ENCODE measurements around the gene GRM7.

Gene GRM7

DNA sequence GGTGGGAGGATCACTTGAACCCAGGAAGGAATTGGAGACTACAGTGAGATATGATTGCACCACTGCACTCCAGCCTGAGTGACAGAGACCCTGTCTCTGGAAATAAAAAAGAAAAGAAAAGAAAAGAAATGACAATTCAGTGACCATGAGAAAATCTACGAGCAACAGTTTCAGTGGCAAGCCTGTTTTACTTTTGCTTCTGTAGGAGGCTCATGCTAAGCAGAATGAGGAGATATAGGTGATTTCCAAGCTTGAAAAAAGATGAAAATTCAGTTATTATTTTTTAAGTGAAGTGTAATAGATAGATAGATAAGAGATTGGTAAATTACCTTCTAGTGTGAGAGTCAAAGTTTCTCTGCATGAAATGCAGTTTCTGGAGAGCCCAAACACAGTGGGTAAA, 651.1 kb downstream of the GRM7 start:
- no peak for DNase-seq

DNA sequence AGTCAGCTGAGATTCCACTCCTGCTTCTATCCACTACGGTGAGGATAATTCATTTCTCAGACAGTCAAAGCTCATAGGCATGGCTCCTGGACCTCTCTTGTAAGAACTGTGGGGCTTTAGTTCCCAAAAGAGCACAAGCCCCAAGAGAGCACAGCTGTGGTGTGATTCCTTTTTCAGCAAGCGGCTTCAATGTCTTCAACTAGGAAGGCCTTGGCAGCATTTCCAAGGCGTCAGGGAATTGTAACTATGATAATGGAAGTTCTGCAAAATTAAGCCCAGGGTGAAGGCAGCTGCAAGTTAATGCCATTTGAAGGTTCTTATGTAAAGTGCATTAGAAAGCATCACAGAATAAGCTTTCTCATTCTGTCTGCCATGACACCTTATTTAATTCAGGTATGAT, 657.1 kb downstream of the GRM7 start:
- no peak for DNase-seq

DNA sequence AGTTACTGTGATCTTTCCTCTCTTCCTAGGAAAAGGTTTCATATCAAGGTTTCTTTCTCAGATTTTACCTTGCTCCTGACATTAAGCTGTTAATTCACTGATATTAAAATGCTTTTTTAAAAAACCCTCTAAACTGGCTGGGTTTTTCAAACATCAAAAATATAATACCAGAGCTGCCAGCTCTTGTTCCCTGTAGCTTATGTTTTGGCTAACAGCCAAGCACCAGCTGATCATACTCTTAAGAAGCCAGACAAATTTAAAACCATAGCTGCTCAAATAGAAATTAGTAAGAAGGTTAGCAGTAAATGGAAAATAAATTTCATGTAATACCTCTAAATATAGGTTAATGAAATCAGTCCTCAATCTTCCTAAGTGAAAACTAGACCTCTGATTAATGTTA, 657.5 kb downstream of the GRM7 start:
- DNase-seq = no peak

DNA sequence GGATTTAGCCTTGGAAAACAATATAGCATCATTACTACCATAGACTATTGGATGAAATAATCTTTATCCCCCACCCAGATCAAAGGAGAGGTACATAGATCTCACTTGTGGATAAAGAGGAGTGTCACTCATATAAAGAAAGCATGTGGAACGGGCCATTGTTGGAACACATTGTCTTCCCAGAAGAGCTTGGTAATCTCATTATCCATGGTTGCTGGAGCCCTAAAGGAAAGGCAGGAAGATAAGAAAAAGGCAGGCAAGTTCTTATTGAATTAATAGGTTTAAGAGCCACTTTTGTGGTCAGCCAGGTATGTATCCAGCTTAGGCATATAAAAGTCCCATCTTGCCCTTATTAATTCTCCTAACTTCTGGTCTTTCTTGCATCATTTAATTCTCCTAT, 659.1 kb downstream of the GRM7 start:
- DNase-seq = no peak

DNA sequence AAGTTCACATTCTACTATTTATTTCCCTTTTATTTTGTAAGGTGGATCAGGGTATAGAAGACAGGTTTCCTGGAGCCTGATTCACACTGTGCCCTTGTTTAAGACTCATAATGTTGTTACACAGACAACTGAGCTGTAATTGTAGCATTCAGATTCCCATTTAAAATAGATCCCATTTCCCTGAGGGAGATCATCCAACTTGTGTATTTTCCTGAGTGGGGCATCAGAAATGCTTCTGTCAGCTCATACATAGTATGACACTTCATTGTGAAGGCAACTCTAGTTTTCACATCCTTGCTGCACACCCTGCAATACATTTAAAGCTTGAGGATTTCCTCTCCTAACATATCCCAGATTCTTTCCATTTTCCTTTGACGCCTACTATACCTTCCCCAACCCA, 659.7 kb downstream of the GRM7 start:
- no peak for DNase-seq

DNA sequence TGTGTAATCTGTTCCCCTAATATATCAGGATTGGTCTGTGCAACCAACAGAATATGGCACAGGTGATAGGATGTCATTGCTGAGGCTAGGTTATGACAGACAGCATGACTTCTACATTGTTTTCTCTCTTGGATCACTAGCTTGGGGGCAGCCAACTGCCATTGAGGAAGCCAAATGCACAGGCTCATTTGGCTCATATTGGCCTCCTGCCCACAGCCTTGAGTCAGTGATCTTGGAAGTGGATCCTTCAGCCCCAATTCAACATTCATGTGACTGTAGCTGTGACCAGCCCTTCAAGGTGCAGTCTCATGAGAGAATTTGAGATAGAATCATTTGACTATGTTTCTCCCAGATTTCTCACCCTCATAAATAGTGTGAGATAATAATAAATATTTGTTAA, 675.6 kb downstream of the GRM7 start:
- no peak for DNase-seq

DNA sequence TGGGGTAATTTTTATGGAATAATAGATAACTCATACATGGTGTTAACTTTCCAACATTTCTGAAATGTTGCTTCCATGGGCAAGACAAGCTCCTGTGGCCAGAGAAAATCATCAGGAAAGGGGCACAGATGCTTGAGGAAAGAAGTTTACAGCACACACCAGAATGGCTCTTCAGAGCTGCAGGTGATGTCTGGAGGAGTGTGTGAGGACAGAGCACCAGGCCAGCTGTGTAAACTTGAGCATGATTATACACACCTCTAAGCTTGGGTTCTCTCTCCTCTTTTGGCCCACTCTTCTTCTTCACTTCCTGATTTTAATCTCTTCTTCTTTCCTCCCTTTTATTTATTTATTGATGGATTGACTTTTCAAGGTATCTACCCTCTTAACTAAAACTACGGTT, 676.0 kb downstream of the GRM7 start:
- DNase-seq = no peak

DNA sequence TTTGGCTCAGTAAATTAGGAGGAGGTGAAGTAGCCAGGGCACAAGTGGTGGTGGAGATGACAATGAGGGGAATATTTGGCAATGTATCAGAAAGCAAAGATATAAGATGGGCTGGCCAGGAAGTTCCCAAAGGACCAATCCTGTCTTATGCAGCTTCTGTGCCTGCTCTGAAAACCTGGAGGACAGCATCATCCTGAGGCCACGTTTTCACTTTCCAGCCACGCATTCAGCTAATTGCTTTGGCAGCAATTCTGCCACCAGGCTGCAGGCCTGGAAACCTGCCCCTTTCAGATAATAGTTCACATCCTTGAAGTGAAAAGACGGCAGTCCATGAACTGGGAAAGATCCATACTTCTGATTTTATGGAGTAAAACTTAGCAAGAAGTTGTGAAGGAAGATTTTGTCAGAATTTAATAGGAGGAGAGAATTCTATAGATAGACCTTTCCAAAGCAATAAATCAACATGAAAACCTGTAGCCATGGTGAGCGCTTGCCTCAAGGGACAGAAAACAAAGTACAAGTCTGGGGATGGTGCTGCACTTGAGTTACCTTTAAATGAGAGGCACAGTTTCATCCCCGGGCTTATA, 682.5 kb downstream of the GRM7 start:
- DNase-seq = no peak

DNA sequence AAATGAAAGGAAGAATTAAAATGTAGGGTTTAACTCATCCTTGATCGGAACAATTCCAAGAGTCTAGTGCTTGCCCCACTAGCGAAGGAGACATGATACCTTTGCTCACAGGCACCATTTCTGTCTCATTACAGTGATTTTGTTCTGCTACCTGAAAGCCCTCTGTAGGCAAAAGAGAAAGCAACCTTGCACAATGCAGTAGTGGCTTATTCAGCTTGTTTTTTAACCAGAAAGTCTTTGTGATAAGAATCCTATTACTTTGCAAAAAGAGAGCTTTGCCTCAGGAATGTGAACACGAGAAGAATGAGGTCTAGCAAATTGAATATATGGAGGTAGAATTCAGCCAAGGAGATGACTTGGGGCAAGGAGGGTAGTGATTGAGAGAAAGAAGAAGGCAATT, 684.4 kb downstream of the GRM7 start:
- no peak for DNase-seq

DNA sequence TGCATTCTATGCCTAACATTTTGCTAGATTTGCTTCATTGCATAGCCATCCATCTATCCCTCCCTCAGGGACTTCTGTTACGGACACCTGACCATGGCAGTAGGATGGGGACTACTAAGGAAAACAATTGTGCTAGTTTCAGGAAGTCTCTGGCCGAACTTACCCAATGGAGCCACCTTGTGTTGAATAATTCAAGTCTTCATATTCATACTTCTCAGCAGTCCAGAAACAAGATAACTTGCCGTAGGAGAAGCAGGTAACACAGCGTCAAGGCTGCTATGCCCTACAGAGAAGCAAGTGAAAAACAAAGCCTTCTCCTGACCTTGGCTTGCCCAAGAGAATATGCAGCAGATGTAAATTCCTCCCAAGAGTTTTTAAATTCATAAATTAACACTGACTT, 685.3 kb downstream of the GRM7 start:
- no peak for DNase-seq

DNA sequence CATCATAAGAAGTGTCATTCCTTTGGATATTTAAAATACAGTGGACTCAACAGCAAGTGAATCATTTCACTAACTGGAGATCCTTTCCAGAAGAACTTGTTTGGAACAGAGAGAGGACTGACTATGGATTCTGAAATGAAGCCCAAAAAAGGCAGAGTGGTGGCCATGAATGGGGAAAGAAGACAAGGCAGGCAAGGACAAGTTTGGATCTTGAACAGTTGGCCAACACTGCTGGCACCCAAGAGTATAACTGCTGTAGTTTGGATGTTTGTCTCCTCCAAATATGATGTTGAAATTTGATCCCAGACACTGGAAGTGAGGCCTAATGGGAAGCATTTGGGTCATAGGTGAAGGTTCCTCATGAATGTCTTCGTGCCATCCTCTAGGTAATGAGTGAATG, 686.9 kb downstream of the GRM7 start:
- DNase-seq = no peak

DNA sequence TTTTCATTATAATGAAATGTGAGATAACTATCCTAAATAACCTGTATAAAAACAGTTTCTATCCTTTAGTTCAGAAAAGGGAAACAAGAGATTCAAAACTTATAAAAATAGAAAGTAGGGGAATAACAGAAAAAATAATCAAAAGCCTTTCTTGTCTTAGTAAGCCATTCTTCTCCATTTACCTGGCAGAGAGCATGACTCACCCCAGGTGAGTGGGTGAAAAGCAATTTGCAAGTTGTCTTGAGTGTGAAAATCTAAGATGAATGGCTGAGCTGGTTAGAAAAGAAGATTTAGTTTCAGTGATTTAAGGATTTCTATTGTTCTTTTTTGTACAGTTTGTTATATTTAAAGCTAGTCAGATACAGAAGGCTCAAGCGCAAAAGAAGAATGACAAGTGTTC, 702.0 kb downstream of the GRM7 start:
- no peak for DNase-seq

DNA sequence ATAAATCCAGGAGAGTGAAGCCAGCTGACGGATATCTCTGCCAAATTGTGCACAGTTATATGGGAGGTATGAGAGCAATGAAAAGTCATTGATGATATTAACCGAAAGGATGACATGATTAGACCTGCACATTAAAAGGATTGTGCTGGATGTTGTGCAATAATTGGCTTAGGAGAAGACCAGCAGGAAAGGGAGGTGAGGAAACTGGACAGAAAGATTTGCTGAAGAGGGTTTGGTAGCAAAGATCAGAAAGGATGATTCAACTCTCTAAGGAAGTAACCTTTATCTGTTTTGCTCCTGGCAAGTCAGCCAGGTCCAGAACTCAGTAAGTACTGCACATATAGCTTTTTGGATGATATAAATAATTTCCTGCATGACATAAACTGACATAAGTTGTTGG, 704.7 kb downstream of the GRM7 start:
- no peak for DNase-seq

DNA sequence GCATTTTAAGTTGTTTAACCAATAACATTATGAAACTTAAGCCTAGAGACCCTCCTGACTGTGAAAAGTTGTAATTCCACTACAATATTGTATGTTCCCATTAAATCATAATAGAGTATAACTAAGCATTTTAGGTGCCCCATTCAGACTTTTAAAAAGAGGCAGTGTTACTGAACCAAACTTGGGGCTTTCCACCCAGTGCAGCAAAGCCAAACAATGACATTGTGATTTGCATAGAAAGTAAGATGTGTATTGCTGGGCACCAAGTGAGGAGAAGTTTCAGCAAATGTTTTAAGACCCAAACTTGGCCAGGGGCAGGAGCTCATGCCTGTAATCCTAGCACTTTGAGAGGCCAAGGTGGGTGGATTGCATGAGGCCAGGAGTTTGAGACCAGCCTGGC, 706.2 kb downstream of the GRM7 start:
- DNase-seq = no peak

DNA sequence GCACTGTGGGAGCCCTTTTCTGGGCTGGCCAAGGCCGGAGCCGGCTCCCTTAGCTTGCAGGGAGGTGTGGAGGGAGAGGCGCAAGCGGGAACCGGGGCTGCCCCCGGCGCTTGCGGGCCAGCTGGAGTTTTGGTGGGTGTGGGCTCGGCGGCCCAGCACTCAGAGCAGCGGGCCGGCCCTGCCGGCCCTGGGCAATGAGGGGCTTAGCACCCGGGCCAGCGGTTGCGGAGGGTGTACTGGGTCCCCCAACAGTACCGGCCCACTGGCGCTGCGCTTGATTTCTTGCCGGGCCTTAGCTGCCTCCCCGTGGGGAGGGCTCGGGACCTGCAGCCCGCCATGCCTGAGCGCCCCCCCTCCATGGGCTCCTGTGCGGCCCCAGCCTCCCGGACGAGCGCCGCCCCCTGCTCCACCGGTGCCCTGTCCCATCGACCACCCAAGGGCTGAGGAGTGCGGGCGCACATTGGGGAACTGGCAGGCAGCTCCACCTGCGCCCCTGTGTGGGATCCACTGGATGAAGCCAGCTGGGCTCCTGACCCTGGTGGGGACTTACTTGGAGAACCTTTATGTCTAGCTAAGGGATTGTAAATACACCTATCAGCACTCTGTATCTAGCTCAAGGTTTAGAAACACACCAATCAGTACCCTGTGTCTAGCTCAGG, 707.7 kb downstream of the GRM7 start:
- no peak for DNase-seq

DNA sequence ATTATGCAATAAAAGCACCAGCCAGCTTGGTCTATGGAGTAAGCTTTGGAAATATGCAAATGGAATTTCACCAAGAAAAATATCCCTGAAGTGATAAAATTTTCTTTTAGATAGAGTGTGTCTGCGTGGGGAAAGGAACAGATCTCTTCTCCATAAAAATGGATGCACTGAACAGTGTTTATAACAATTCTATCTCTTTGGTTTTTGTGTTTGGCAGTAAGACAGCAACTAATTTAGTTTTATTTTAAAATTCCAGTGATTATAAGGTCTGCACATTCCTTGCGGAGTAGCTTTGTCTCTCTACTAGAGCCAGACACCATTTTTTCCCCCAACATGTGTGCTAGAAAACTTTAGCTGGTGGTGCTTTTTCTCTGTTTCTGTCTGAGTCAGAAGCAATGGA, 712.4 kb downstream of the GRM7 start:
- no peak for DNase-seq

DNA sequence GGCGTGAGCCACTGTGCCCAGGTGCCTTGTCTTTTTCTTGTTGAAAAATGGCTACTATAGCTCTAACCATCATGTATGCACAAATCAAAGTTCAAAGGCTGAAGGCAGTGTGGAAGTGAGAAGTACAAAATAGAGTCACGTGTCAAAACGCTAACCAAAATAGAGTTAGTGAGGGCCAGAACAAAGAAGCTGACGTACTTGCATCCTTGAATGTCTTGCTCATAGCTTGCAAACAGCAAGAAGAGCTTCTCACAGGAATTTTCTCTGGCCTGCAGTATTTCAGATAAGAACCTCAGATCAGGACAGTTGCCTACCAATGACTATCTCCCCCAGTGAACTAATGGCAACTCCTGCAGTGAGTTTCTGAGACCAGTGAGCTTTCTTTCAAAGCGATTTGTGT, 713.5 kb downstream of the GRM7 start:
- no peak for DNase-seq

DNA sequence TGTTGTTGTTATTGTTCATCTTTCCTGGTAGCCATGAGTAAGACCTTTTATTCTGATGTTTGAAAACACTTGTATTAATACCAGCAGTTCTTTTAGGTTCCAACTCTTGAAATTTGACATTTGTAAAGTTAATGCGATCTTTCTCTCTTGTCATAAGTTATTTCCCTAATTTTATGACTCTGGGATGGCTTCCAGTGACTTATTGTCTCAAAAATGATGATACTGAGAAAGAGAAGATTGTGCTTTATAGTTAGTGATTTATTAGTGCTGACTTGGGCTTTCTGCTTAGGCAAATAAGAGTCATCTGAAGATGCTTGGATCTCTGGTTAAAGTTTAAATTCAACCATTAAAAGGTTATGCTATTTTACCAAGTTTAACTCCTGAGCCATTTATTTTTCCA, 715.2 kb downstream of the GRM7 start:
- no peak for DNase-seq

DNA sequence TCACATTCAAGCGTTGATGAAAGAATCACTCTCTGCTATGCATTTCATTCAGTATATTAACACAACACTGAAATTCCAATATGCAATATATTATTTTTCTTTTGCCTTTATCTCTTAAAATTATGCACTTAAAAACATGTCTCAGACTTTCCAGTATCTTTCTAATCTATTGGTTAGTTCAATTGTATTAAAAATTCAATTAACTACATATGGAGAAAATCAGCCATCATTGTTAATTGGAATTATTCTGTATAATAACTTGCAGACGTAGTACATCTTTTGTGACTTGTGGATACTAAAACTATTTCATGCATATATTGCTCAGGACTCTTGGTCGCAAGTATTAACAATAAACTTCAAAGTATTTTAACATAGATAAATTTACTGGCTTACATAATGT, 715.6 kb downstream of the GRM7 start:
- DNase-seq = no peak

DNA sequence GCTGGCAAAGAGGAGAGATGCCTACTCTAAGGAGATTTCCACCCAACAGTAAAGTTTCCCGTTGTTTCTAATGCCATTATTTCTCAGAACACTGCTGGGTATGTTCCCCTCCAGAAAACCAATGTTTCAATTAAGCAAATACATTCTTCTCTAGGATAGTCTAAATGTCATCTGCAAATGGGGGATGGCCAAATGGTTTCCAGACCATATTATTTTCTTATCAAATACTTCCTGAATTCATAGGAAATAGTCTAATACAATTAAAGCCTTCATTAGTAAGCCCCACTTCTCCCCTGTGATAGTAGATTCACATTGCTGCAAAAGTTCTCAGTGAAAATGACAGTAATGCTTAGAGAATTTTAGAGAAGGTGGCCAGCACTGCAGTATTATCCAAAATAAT, 716.6 kb downstream of the GRM7 start:
- no peak for DNase-seq

DNA sequence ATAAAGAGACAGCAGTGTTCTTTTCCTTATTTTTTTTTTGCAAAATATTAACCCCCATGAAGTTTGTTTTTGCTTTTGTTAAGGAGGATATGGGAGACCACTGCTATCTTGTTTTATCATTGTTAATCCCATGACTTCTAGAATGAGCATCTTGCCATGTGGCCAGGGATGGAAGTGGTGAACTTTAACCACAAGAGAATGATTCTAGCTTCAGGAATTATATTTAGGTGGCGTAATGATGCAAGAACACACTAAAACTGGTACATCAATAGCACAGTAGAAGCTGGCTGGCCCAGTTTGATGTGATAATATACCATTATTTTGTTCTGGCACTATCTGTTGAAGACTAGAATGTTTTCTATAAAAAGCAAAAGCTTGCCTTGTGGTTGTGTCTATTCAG, 720.9 kb downstream of the GRM7 start:
- no peak for DNase-seq

DNA sequence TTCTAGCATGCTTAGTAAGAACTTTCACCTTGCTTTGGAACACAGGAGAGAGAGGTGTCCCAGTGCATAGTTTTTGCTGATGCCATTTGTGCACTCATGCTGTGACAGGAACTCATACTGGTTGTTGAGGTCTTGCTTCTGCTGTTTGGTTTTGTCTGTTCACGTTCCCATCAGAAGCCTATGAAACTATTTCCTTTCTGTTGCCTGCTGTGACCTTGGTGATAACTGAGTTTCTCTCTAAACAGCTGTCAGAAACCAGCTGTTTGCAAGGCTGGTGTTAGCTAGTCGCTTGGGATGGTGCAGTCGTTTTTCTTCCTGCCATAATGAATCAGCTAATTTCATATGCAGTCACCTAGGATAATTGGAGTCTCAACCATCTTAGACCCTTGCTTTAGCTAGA, 724.1 kb downstream of the GRM7 start:
- no peak for DNase-seq

DNA sequence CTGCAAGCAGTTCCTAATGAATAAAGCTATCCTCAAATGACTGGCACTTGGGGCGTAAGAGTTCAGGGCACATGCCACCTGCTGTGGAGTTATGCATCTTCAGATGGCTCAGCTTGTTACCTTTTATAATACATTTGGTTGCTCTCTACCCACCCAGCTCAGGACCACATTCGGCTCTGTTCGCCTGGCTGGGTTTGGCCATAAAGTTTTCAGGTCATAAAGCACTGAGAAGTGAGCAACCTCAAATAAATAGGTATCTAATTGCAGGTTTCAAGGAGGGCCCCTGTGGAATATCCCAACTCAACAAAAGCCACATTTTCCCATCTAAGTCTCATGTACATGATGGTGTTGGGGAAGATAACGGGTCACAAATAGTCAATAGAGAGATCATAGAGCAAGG, 727.3 kb downstream of the GRM7 start:
- DNase-seq = no peak

DNA sequence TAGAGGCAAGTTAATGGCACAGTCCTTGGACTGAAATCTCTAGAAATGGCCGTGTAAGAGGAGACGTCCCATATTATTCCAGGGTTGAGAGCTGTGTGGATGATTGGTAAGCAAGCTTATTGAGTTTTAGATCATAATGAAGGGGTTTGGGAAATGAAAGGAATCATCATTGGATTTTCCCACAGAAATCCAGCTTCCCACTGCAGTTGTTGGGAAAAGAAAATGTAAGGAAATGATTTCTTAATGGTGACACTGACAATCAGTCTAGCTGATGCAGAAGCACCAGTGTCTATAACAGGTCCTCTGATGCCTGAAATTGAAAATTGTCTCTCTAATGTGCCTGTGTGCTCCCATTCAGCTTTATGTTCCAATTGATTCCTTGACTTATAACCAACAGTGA, 728.6 kb downstream of the GRM7 start:
- DNase-seq = no peak

DNA sequence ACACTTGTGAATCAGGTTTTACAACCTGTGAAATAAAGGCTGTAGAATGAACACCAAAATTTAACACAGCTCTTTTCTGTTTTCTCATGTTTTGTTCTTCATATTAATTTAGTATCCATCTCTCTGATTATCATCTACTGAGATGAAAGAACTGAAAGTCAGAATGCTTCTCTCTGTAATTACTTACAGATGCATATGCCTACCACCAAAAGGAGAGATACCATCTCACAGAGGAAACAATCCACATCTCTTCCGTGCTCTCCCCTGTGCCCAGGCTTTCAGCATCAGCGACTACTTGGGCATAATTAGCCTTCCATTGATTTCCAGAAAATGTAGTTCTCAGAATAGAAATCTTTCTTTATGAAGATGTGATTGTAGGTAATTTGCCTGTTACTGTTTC, 741.4 kb downstream of the GRM7 start:
- DNase-seq = no peak

DNA sequence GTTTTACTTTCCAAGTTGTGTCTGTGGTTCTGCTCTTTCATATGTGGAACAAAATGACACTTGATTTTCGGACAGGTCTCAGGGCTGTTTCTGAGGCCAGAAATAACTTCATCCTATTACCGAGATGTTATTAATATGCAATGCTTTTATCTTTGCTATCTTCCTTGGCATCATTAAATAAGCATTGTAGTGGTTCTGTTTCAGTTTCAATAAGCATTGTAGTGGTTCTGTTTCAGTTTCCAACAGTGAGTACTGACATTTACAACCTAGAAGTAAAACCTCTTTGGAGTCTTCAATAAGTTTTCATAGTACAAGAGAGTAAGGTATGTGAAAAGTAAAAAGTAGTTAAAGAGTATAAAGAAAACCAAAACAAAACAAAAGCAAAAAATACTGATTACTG, 746.2 kb downstream of the GRM7 start:
- no peak for DNase-seq
